Stimulated activated CD8-positive, alpha-beta memory T cell treated with anti-CD3 and anti-CD28 coated beads, Interleukin-4, amount 100 ng/mL, for 4 hours (primary cell): Measurements from ENCODE around the gene PIK3AP1.
"Not testable (repeated sequence)": the region's sequence is repeated elsewhere in the genome, so short reads cannot be mapped to it uniquely, and the experiment has no call there.

Experiments
- DNase-seq, 2 donors: peaks; one replicate each; pipeline ENCODE4 v3.0.0-alpha.2; 2020; ENCODE audit warnings: low read depth in 2 of 2, low spot score in 1 of 2

The PIK3AP1 gene, protein sequence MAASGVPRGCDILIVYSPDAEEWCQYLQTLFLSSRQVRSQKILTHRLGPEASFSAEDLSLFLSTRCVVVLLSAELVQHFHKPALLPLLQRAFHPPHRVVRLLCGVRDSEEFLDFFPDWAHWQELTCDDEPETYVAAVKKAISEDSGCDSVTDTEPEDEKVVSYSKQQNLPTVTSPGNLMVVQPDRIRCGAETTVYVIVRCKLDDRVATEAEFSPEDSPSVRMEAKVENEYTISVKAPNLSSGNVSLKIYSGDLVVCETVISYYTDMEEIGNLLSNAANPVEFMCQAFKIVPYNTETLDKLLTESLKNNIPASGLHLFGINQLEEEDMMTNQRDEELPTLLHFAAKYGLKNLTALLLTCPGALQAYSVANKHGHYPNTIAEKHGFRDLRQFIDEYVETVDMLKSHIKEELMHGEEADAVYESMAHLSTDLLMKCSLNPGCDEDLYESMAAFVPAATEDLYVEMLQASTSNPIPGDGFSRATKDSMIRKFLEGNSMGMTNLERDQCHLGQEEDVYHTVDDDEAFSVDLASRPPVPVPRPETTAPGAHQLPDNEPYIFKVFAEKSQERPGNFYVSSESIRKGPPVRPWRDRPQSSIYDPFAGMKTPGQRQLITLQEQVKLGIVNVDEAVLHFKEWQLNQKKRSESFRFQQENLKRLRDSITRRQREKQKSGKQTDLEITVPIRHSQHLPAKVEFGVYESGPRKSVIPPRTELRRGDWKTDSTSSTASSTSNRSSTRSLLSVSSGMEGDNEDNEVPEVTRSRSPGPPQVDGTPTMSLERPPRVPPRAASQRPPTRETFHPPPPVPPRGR

DNA sequence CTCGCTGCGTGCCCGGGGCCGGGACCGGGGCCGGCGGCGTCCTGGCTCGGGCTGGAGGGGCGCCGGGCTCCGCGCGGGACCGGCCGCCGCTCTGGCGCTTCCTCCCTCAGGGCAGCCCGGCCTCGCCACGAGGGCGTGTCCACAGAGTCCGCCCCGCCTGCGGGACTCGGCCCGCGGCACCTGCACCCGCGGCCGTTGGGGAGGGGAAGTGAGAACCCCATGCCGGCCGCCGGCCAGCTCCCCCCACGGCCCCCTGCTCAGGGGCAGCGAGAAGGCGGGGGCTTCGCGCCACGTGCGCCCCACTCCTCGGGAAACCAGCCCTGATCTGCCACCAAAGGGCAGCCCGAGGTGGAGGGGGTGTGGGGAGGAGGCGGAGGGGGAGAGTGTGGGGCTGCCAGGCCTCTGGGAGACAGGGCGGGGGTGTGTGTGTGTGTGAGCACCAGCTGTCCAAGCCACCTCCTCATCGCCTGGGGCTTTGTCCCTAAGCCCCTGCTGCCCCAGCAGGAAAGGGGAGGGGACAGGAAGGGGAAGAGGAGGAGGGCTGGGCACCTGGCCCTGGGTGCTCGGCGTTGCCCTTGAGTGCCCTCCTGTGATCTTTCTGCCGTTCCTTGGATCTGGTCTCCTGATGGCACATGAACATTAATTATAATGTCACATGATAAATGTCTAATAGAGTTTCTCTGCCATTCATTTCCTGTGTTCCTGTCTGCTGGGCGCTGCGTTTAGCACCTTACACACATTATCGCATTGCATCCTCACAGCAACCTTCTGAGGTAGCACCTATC lies at the start of gene PIK3AP1:
Gene PIK3AP1, minus strand, starts transcription at position 93 of the 785 bp plus-strand sequence. CDS start 120 bp downstream, outside the sequence.
- DNase-seq: peak; percentile 5 to 27

DNA sequence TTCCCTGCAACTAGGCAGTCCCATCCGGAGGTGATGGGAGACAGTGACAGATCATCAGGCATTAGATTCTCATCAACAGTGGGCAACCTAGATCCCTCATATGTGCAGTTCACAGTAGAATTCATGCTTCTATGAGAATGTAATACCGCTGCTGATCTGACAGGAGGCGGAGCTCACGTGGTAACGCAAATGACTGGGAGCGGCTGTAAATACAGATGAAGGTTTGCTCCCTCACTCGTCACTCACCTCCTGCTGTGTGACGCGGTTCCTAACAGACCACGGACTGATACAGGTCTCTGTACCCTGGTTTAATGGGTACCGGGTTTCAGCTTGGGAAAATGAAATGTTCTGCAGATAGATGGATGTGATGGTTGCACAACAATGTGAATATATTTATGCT lies 47.8 kb upstream of the PIK3AP1 start:
- no peak for DNase-seq

DNA sequence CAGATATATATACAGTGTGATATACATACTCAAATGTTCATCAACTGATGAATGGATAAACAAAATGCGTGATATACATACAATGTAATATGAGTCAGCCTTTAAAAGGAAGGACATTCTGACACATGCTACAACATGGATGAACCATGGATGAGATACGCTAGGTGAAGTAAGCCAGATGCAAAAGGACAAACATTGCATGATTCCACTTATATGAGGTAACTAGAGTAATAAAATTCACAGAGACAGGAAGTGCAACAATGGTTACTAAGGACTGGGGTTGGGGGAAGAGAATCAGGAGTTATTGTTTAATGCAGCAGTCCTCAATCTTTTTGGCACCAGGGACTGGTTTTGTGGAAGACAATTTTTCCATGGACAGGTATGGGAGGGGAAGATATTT lies 47.3 kb upstream of the PIK3AP1 start:
- DNase-seq: no peak

DNA sequence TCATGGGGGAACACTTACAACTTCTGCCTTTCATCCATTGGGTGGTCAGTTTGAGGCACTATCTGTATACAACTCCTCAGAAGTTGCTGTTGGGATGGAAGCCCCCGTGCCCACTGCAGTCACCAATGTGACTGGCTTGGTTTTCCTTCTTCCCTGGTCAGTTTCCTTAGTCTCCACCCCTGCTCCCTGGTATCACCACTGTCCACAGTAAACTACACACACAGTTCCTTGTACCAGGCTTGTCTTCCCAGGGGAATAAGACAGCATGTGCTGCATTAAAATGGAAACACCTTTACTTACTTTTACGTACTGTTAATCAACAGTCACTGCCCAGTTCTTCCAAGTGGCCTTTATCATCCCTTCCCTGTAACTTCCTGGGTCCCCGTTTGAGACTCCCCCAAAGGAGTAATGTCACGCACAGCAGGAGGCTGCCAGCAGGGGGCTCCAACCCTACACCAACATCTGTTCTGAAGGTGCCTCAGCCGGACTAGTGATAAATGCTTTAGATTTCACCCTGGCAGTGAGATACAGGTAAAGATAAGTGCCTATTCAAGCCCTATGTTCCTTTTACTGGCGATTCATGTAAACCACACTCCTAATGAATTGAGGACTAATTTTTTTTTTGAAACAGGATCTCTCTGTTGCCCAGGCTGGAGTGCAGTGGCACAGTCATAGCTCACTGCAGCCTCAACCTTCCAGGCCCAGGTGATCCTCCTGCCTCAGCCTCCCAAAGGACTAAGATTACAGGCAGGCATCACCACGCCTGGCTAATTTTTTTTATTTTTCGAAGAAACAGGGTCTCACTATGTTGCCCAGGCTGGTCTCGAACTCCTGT lies 45.3 kb upstream of the PIK3AP1 start:
- peak; percentile 57 to 64 for DNase-seq

DNA sequence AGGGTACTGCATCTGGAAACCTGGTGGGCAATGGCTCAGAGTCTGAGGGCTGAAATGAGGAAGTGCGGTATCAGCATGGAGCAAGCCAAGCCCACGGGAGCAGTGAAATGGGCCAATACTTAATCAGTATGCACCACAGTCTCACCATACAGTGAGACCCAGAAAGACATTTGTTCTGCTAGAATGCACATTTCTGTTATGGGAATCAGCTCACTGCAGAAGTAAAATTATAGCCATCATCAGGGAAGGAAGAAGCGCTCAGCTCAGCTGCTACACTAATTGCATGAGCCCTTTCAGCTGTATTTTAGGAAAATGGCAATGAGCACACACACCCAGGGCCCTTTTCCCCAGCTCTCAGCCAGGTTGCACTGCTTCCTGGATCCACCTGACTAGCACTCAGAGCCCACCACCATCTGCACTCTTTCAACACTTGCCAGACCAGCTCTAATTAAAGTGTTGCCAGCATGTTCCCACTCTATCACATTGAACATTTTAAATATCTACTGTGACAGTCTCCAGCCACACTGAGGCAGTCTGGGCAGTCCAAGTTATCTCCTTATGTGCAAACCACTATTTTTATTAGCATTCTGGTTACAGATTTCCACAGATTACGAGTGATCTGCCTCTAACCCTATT lies 44.2 kb upstream of the PIK3AP1 start:
- DNase-seq: no peak

DNA sequence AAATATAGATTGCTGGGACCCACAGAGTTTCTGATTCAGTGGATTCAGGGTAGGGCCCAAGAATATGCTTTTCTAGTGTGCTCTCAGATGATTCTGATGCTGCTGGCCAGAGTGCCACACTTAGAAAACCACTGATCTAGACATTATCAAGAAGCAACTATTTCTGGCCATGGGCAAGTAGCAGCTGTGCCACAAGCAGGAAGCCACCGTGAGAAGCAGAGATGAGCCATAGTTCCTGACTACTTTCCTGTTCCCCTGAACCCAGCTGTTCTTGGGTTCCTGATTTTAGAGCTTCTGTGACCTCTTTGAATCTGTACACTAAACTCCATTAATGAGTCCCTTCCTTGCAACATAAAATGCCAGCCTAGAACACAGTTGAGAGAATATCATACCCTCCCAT lies 38.1 kb upstream of the PIK3AP1 start:
- DNase-seq: no peak

DNA sequence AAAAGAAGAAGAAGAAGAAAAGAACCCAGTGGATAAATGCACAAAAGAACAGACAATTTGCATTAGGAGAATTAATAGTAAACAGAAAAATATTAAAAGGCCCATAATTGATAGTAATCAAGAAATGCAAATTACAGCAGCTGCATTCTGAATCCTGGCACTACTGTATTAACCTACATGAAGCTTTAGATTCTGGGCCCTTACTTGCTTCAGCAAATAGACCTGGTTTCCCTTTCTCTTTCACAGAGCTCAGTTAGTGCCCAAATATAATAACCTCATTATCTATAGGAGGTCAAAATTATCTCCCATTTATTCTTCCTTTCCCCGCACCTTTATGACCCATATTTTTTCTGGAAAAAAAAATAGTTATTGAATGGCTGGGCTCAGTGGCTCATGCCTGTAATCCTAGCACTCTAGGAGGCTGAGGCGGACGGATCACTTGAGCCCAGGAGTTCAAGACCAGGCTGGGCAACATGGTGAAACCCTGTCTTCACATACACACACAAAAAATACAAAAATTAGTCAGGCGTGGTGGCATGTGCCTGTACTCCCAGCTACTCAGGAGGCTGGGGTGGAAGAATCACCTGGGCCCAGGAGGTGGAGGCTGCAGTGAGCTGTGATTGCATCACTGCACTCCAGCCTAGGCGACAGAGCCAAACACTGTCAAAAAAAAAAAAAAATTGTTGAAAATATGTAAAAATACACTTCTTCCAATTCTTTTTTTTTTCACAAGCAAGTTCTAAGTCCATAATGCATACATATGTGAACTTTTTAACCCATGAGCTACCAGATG lies 36.0 kb upstream of the PIK3AP1 start:
- DNase-seq: no peak

DNA sequence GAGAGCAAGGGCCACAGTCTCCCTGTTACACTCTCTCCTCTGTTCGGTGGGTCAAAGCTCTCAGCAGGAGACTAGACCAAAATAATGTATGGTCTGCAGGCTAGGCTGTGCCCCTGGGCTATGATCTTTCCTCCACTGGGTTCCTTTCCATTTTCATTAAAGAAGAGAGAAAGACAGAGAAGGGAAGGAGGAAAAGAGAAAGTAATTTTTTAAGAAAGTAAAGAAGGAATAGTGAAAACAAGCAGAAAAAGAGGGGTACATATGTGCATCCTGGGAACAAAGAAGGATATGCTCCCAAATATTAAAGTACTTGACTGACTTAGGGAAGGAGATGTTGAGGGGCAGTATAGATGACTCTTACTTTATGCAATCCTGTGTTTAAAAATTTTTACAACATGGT lies 33.6 kb upstream of the PIK3AP1 start:
- no peak for DNase-seq

DNA sequence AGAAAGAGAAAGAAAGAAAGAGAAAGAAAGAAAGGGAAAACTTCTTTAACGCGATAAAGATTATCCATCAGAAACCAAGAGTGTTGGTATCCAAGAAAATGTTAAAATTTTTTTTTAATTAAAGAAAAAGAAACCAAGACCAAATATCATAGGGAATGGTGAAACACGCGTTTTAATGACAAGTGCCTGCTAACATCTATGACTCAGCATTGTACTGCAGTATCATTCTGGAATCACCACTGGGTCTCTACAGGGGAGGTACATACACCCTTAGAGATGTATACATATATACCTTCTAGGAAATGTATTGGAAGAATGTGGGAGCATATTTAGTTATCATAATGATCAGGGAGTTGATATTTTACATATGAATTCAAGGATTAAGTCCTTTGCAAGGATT lies 32.1 kb upstream of the PIK3AP1 start:
- no peak for DNase-seq

DNA sequence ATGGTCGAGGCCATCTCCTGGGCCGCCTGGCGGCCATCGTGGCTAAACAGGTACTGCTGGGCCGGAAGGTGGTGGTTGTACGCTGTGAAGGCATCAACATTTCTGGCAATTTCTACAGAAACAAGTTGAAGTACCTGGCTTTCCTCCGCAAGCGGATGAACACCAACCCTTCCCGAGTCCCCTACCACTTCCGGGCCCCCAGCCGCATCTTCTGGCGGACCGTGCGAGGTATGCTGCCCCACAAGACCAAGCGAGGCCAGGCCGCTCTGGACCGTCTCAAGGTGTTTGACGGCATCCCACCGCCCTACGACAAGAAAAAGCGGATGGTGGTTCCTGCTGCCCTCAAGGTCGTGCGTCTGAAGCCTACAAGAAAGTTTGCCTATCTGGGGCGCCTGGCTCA lies 30.0 kb upstream of the PIK3AP1 start:
- DNase-seq: not testable (repeated sequence)

DNA sequence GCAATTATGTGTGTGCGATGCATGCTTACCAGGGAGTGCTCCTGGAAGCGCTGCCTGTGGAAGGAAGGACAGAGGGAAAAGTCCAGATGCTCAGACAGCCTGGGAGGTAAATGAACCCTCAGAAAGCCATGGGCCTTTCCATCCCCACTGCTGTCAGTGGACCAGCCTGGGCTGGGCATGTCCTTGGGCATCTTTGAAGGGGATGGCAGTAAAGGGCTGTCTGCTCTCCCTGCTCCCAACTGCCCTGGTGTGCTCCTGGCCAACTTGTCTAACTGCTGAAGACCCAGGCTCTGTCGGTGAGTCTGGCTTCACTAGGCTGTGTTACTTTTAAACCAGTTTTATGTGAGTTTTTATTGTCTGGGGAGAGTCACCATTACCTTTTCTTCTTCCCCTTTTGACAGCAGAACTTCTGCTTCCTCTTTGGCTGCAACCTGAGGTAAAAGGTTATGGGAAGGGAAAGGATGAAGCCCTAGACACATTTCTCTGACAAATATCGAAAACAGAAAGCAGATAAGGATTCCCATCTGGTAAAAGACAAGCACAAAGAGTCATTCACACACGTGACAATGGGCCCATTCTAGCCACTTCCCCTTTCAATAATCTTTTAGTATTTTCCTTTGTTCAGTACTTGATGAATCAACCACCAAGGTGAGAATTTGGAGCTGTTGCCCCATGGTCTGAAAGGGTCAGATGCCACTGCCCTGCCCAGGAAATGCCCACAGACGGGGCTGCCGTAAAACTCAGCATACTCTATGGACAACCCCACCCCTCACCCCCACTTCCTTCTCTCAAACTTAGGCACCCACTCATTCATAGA lies 27.6 kb upstream of the PIK3AP1 start:
- DNase-seq: no peak

DNA sequence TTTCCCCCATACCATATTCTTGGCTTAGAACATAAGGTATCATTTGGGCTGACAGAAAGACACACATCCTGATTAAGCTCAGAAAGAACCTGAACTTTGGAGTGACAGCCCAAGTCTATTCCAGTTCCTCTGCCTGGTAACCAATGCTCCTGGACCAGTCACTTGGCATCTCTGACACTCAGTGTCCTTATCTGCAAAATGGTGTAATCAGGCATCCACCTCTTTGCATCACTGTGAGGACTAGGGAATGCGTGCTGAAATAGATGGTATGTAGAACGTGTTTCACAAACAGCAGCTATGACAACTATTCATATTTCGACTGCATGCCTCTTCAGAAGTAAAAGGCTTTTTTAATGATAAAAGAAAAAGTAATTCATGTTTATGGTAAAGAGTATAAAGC lies 26.2 kb upstream of the PIK3AP1 start:
- no peak for DNase-seq

DNA sequence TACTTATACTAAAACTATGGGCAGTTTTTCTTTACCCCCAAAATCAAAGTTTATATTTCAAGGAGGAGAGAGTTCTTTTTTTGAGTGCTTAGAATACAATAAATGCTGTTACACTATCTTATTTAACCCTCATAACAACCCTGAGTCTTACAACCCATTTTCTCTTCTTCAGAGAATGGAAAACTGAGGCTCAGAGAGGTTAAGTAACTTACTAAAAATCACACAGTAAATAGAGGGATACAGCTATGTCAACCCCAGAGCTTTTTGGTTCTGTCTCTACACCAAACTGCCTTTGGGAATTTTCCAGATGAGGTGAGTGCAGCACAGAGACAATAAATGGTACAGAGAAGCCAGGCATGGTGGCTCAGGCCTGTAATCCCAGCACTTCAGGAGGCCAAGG lies 25.6 kb upstream of the PIK3AP1 start:
- no peak for DNase-seq

DNA sequence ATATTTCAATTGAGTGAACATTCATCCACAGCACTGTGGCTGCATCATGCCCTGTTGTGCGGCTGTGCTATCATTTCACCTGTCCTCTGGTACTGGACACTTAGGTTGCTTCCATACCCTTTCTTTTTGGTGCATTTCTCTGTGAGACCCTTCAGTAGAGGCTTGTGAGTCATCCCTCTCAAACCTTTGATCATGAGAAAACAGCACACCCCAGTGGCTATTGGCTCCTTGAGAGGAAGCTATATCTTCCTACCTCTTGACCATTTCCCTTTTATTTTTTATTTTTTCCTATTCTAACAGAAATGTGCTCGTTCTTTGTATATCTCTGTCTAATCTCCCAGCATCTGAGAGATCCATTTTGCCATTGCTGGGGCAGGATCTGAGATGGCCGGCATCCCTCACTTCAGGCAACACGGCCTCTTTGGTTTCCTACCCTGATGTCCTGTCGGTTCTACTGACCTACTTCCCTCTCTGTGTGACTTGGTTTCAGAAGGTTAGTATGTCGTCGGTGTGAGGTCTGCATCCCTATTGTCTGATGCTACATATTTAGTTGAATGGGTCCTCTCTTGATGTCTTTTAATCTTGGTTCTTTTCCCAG lies 23.8 kb upstream of the PIK3AP1 start:
- no peak for DNase-seq

DNA sequence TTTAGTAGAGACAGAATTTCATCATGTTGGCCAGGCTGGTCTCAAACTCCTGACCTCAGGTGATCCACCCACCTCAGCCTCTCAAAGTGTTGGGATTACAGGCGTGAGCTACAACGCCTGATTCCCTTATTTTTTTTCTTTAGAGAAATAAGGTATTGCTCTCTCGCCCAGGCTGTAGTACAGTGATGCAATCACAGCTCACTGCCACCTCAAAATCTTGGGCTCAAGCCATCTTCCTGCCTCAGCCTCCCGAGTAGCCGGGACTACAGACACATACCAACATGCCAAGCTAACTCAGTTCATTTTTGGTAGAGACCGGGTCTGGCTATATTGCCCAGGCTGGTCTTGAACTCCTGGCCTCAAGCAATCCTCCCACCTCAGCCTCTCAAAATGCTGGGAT lies 21.2 kb upstream of the PIK3AP1 start:
- DNase-seq: not testable (repeated sequence)

DNA sequence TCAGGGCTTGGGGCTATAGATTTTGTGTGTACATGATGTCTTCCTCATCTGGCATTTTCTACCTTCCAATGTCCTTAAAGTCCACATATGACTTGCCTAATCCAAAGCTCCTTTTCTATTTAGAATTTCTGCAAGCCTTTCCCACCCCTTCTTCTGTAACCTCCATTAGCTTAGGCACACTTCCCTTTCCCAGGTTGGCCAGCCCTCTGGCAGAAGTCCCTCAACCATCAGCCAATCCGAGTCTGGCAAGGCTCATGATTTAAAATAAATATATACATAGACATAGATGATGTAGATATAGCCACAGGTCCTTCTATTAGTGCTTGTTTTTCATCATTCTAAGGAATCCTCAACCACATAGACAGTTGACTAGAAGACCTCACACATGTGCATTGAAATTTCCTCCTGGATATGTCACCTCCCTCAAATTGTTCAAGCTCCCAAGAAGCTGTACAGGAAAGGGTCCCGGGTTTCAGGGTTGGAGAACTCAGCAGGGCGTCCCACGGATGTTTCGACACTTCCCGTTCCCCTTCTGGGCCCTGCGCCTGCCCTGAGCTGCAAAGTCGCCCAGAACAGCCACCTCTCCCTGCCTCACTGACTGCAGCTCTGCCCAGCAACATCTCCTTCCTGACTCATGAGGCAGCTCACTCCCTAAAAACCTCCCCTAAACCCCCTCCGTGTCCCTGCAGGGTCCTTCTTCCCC lies 20.4 kb upstream of the PIK3AP1 start:
- no peak for DNase-seq

DNA sequence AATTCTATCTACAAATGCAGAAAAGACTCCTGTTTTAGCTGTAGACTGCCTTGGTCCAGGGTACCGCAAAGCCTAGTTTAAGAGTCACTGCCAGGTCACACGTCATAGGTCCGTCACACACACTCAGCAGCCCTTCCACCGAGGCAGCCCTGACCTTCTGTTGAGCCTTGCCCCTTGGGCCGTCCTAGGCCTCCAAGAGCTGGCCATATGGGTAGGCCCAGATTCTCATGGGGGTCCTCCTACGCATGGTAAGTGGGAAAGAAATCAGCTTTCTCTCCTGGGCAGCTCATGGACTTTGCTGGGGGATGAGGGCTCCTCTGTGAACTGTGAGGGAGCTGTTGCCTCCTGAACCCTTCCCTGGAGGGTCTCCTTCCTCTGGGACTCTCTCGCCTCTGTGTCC lies 19.8 kb upstream of the PIK3AP1 start:
- DNase-seq: no peak
